HepG2 (cell line): ENCODE data around the gene STRIT1.

Experiments used
- CHCHD3 ChIP-seq: sonication (generic); formaldehyde crosslinking; IDR thresholded peaks from 2 replicates; pipeline ENCODE4 v1.8.0; 2022; ENCODE audit warnings: mild to moderate bottlenecking, missing genetic modification reagents, moderate library complexity
- FOXA3 ChIP-seq: IDR thresholded peaks from 2 replicates; pipeline ENCODE4 v1.6.1; 2016; ENCODE audit warnings: missing genetic modification reagents, missing compliant biosample characterization
- GFI1 ChIP-seq: sonication (generic); formaldehyde crosslinking; IDR thresholded peaks from 2 replicates; pipeline ENCODE4 v1.5.0; 2020; ENCODE audit warnings: missing genetic modification reagents, mild to moderate bottlenecking, borderline replicate concordance
- MBNL3 ChIP-seq: fragments of 250-450 bp; sonication (Bioruptor Pico); conservative IDR thresholded peaks from 2 replicates; pipeline ENCODE4 v1.8.0; 2022; ENCODE audit warnings: mild to moderate bottlenecking, inconsistent platforms
- NBN ChIP-seq: fragments of 450-650 bp; conservative IDR thresholded peaks from 2 replicates; pipeline ENCODE4 v1.6.1; 2017
- NONO ChIP-seq, 2 experiments: fragments of 450-650 bp in 1 of 2; sonication (generic) in 1 of 2; formaldehyde crosslinking in 1 of 2; IDR thresholded peaks in 1 of 2; conservative IDR thresholded peaks in 1 of 2; 2 replicates each; pipeline versions ENCODE4 v1.6.1 to v1.8.0; 2017 to 2022; ENCODE audit warnings: mild to moderate bottlenecking in 1 of 2, missing genetic modification reagents in 1 of 2, moderate library complexity in 1 of 2
- POLR2A ChIP-seq, 2 experiments: IDR thresholded peaks; 2 replicates each; pipeline ENCODE4 v1.6.1; 2011; ENCODE audit warnings: low read depth in 2 of 2, low read length in 2 of 2, mild to moderate bottlenecking in 1 of 2, moderate library complexity in 1 of 2; ENCODE audit not compliant: insufficient read depth in 1 of 2
- SMC3 ChIP-seq: IDR thresholded peaks from 2 replicates; pipeline ENCODE4 v1.6.1; 2011; ENCODE audit warnings: low read length, improper control_type of control experiment
- SP1 ChIP-seq, 2 experiments: fragments of 450-650 bp in 1 of 2; sonication (generic) in 1 of 2; formaldehyde crosslinking in 1 of 2; IDR thresholded peaks; 2 replicates each; pipeline versions ENCODE4 v1.4.0 to v1.6.1; 2016 to 2020; ENCODE audit warnings: missing genetic modification reagents in 1 of 2
- ZKSCAN8 ChIP-seq: IDR thresholded peaks from 2 replicates; pipeline ENCODE4 v1.6.1; 2016; ENCODE audit warnings: borderline replicate concordance, missing genetic modification reagents, missing compliant biosample characterization
- TF ChIP-seq, protein P1 (sequence below), 2 experiments: sonication (generic) in 1 of 2; formaldehyde crosslinking in 1 of 2; IDR thresholded peaks; 2 replicates each; pipeline versions ENCODE4 v1.6.1 to v1.9.0; 2014 to 2022; ENCODE audit warnings: antibody characterized with exemption in 1 of 2, borderline replicate concordance in 1 of 2, inconsistent platforms in 1 of 2, low read depth in 1 of 2, missing genetic modification reagents in 1 of 2
- TF ChIP-seq, protein P2 (sequence below): sonication (generic); formaldehyde crosslinking; IDR thresholded peaks from 2 replicates; pipeline ENCODE4 v1.9.0; 2021; ENCODE audit warnings: missing genetic modification reagents, borderline replicate concordance
- TF ChIP-seq, protein P3 (sequence below): sonication (generic); formaldehyde crosslinking; IDR thresholded peaks from 2 replicates; pipeline ENCODE4 v1.4.0; 2020; ENCODE audit warnings: mild to moderate bottlenecking, missing genetic modification reagents
- TF ChIP-seq, protein P4 (sequence below): sonication (generic); formaldehyde crosslinking; conservative IDR thresholded peaks from 2 replicates; pipeline ENCODE4 v1.4.0; 2020; ENCODE audit warnings: mild to moderate bottlenecking, missing genetic modification reagents, moderate library complexity

DNA sequence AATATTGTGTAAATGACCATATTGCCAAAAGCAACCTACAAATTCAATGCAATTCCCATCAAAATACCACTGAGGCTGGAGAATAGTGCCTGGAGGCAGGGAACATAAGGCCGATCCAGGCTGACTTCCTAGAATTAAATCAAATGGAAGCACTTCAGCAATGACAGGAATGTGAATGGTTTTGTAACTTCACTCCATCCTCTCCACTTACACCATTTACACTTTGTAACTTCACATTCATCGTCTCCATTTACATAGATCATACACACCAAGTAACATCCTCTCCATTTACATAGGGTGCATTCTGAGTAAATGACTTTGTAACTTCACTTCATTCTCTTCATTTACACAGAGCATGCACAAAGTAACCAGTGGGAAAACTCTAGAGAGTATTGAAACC is 11.6 kb downstream of the STRIT1 start:
- TF ChIP-seq, protein P1, sequence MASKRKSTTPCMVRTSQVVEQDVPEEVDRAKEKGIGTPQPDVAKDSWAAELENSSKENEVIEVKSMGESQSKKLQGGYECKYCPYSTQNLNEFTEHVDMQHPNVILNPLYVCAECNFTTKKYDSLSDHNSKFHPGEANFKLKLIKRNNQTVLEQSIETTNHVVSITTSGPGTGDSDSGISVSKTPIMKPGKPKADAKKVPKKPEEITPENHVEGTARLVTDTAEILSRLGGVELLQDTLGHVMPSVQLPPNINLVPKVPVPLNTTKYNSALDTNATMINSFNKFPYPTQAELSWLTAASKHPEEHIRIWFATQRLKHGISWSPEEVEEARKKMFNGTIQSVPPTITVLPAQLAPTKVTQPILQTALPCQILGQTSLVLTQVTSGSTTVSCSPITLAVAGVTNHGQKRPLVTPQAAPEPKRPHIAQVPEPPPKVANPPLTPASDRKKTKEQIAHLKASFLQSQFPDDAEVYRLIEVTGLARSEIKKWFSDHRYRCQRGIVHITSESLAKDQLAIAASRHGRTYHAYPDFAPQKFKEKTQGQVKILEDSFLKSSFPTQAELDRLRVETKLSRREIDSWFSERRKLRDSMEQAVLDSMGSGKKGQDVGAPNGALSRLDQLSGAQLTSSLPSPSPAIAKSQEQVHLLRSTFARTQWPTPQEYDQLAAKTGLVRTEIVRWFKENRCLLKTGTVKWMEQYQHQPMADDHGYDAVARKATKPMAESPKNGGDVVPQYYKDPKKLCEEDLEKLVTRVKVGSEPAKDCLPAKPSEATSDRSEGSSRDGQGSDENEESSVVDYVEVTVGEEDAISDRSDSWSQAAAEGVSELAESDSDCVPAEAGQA (IDR thresholded peaks at IDR 0.05; ENCODE audit: low read depth) = no peak
- TF ChIP-seq, protein P1 (CRISPR knock-in tag; IDR thresholded peaks at IDR 0.05; ENCODE audit: borderline replicate concordance) = no peak
- TF ChIP-seq, protein P2, sequence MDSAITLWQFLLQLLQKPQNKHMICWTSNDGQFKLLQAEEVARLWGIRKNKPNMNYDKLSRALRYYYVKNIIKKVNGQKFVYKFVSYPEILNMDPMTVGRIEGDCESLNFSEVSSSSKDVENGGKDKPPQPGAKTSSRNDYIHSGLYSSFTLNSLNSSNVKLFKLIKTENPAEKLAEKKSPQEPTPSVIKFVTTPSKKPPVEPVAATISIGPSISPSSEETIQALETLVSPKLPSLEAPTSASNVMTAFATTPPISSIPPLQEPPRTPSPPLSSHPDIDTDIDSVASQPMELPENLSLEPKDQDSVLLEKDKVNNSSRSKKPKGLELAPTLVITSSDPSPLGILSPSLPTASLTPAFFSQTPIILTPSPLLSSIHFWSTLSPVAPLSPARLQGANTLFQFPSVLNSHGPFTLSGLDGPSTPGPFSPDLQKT (CRISPR knock-in tag) = no peak
- TF ChIP-seq ZKSCAN8 (CRISPR knock-in tag) (no peak), SP1 (IDR thresholded peaks at IDR 0.05) (no peak), SP1 (CRISPR knock-in tag; IDR thresholded peaks at IDR 0.05) (no peak), SMC3 (no peak), NONO (IDR thresholded peaks at IDR 0.05) (no peak), NONO (CRISPR knock-in tag; conservative IDR thresholded peaks at IDR 0.05) (no peak), POLR2A (IDR thresholded peaks at IDR 0.05; ENCODE audit: insufficient read depth in 1 of 2, low read depth in 2 of 2, low read length in 2 of 2) (no peak), CHCHD3 (CRISPR knock-in tag) (no peak), MBNL3 (CRISPR knock-in tag) (no peak), GFI1 (CRISPR knock-in tag) (no peak), NBN (no peak), FOXA3 (CRISPR knock-in tag) (no peak)
- TF ChIP-seq, protein P3, sequence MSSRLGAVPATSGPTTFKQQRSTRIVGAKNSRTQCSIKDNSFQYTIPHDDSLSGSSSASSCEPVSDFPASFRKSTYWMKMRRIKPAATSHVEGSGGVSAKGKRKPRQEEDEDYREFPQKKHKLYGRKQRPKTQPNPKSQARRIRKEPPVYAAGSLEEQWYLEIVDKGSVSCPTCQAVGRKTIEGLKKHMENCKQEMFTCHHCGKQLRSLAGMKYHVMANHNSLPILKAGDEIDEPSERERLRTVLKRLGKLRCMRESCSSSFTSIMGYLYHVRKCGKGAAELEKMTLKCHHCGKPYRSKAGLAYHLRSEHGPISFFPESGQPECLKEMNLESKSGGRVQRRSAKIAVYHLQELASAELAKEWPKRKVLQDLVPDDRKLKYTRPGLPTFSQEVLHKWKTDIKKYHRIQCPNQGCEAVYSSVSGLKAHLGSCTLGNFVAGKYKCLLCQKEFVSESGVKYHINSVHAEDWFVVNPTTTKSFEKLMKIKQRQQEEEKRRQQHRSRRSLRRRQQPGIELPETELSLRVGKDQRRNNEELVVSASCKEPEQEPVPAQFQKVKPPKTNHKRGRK (CRISPR knock-in tag) = no peak
- TF ChIP-seq, protein P4, sequence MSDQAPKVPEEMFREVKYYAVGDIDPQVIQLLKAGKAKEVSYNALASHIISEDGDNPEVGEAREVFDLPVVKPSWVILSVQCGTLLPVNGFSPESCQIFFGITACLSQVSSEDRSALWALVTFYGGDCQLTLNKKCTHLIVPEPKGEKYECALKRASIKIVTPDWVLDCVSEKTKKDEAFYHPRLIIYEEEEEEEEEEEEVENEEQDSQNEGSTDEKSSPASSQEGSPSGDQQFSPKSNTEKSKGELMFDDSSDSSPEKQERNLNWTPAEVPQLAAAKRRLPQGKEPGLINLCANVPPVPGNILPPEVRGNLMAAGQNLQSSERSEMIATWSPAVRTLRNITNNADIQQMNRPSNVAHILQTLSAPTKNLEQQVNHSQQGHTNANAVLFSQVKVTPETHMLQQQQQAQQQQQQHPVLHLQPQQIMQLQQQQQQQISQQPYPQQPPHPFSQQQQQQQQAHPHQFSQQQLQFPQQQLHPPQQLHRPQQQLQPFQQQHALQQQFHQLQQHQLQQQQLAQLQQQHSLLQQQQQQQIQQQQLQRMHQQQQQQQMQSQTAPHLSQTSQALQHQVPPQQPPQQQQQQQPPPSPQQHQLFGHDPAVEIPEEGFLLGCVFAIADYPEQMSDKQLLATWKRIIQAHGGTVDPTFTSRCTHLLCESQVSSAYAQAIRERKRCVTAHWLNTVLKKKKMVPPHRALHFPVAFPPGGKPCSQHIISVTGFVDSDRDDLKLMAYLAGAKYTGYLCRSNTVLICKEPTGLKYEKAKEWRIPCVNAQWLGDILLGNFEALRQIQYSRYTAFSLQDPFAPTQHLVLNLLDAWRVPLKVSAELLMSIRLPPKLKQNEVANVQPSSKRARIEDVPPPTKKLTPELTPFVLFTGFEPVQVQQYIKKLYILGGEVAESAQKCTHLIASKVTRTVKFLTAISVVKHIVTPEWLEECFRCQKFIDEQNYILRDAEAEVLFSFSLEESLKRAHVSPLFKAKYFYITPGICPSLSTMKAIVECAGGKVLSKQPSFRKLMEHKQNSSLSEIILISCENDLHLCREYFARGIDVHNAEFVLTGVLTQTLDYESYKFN (CRISPR knock-in tag) = no peak
